HG03060 (cell line): Measurements from ENCODE around the gene MOCOS.

Experiments
- ATAC-seq: cut with Tn5 transposase; IDR thresholded peaks from one replicate; pipeline ENCODE4 v1.9.1; 2021; ENCODE audit warnings: low read depth, moderate number of reproducible peaks; ENCODE audit not compliant: unreplicated experiment

Gene MOCOS

GRCh38 chr18:36177913-36178312 is 9.4 kb upstream of the MOCOS start:
- no peak for ATAC-seq

GRCh38 chr18:36179562-36180355 is 7.5 kb upstream of the MOCOS start:
- ATAC-seq: no peak

GRCh38 chr18:36181441-36181840 is 5.9 kb upstream of the MOCOS start:
- no peak for ATAC-seq

GRCh38 chr18:36181898-36182506 is 5.3 kb upstream of the MOCOS start:
- ATAC-seq: no peak

- no peak for ATAC-seq
These were observed 4.3 kb upstream of the MOCOS start for GRCh38 chr18:36183033-36183432.

GRCh38 chr18:36183987-36184386 is 3.3 kb upstream of the MOCOS start:
- ATAC-seq: no peak

GRCh38 chr18:36185157-36185556 is 2.1 kb upstream of the MOCOS start:
- no peak for ATAC-seq

- no peak for ATAC-seq
These were observed 1.3 kb upstream of the MOCOS start for GRCh38 chr18:36185901-36186460.

- ATAC-seq: no peak
These were observed 670 bp upstream of the MOCOS start for GRCh38 chr18:36186461-36187192.

- no peak for ATAC-seq
These were observed 777 bp downstream of the MOCOS start for GRCh38 chr18:36187826-36188721.

- ATAC-seq: no peak
These were observed 1.6 kb downstream of the MOCOS start for GRCh38 chr18:36188916-36189315.

- ATAC-seq: no peak
These were observed 2.2 kb downstream of the MOCOS start for GRCh38 chr18:36189486-36189885.

GRCh38 chr18:36191286-36191685 is 4.0 kb downstream of the MOCOS start:
- ATAC-seq: no peak

- no peak for ATAC-seq
These were observed 4.4 kb downstream of the MOCOS start for GRCh38 chr18:36191711-36192110.

- no peak for ATAC-seq
These were observed 7.5 kb downstream of the MOCOS start for GRCh38 chr18:36194600-36195315.

- no peak for ATAC-seq
These were observed 8.3 kb downstream of the MOCOS start for GRCh38 chr18:36195427-36196122.

GRCh38 chr18:36196238-36196995 is 9.1 kb downstream of the MOCOS start:
- ATAC-seq: no peak

GRCh38 chr18:36197511-36198166 is 10.3 kb downstream of the MOCOS start:
- ATAC-seq: no peak
